Measurements from ENCODE around the gene SPN.

The SPN gene

DNA sequence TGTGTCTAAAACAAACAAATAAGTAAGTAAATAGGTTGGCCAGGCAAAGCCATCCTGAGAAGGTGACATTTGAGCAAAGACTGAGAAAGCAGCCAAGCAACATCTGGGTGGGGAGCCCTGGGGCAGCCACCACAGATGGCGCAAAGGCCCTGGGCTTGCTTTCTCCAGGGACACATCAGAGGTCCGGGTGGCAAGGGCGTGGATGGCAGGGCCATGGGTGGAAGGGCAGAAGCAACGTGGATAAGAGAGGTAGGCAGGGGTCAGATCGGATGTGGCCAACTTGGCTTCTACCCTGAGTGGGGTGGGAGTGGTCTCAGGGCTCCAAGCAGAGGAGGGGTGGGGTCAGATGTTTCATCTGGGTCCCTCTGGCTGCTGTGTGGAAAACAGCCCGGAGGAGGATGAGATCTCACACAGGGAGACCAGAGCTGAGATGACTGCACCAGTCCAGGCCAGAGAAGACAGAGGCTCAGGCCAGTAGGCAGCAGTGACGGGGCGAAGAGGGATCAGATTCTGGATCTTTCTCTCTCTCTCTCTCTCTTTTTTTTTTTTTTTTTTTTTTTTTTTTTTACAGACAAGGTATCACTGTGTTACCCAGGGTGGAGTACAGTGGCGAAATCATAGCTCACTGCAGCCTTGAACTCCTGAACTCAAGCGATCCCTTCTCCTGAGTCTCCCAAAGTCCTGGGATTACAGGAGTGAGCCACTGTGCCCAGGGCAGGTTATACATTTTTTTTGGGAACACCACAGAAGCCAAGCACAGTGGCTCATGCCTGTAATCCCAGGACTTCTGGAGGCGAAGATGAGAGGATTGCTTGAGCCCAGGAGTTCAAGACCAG, 6.1 kb upstream of the SPN start:
- DNase-seq: no peak
- H3K4me3 ChIP-seq (ENCODE audit: low read length): no peak overlapping the region
- no peaks in the 10 kb centered on the region for H3K79me2 ChIP-seq (ENCODE audit: low read length)
- H3K9me3 ChIP-seq (replicated peaks; ENCODE audit: insufficient read depth, low read length): no peaks in the 10 kb centered on the region
- peaks cover 4% of the 10 kb centered on the region; the same call in 1 of the 2 replicates for H3F3A ChIP-seq (ENCODE audit: insufficient read depth, low read length)
- no peaks in the 10 kb centered on the region for H3K36me3 ChIP-seq (replicated peaks; ENCODE audit: insufficient read depth, low read length)
- no peak overlapping the region for H3K27ac ChIP-seq (ENCODE audit: low read length)
- no peaks in the 10 kb centered on the region for H4K20me1 ChIP-seq (ENCODE audit: insufficient read depth, low read length)
- H3K9ac ChIP-seq (ENCODE audit: low read length): no peak overlapping the region
- H3K4me1 ChIP-seq (ENCODE audit: low read length): peaks cover 7% of the 10 kb centered on the region; the same call in 1 of the 2 replicates
- no peak for TF ChIP-seq EZH2 (optimal IDR thresholded peaks at IDR 0.05; ENCODE audit: low read depth, low read length)
- TF ChIP-seq, protein P1, sequence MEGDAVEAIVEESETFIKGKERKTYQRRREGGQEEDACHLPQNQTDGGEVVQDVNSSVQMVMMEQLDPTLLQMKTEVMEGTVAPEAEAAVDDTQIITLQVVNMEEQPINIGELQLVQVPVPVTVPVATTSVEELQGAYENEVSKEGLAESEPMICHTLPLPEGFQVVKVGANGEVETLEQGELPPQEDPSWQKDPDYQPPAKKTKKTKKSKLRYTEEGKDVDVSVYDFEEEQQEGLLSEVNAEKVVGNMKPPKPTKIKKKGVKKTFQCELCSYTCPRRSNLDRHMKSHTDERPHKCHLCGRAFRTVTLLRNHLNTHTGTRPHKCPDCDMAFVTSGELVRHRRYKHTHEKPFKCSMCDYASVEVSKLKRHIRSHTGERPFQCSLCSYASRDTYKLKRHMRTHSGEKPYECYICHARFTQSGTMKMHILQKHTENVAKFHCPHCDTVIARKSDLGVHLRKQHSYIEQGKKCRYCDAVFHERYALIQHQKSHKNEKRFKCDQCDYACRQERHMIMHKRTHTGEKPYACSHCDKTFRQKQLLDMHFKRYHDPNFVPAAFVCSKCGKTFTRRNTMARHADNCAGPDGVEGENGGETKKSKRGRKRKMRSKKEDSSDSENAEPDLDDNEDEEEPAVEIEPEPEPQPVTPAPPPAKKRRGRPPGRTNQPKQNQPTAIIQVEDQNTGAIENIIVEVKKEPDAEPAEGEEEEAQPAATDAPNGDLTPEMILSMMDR (IDR thresholded peaks at IDR 0.05; ENCODE audit: low read length): no peak
- TF ChIP-seq EZH2phosphoT487 (IDR thresholded peaks at IDR 0.05; ENCODE audit: low read length): no peak
- no peaks in the 10 kb centered on the region for H3K27me3 ChIP-seq (replicated peaks; ENCODE audit: insufficient read depth, low read length)
- H3K4me2 ChIP-seq (ENCODE audit: low read depth, low read length): no peak overlapping the region
- H2AFZ ChIP-seq (ENCODE audit: low read length): no peak overlapping the region
- H3K9me2 ChIP-seq (replicated peaks; ENCODE audit: insufficient read depth, low read length): no peaks in the 10 kb centered on the region

DNA sequence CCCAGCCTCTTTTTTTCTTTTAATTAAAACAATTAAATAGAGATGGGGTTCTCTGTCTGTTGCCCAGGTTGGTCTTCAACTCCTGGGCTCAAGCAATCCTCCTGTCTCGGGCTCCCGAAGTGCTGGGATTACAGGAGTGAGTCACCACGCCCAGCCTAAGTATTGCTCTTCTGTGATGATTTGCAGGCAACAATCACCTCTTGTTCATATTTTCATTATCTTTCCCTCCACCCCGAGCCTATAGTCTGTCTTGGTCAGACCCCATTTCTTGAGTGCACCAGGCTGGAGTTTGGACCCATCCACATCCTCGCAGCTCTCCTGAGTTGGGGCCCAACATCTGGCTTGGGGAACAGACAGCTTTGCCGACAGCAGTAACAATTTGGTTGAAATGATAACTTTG, 4.3 kb upstream of the SPN start:
- Histone ChIP-seq H3K4me2 (ENCODE audit: low read depth, low read length) (no peak overlapping the region), H3K9ac (ENCODE audit: low read length) (no peak overlapping the region), H2AFZ (ENCODE audit: low read length) (no peak overlapping the region), H3K9me2 (replicated peaks; ENCODE audit: insufficient read depth, low read length) (no peaks in the 10 kb centered on the region), H3F3A (ENCODE audit: insufficient read depth, low read length) (peaks cover 5% of the 10 kb centered on the region; the same call in 1 of the 2 replicates), H4K20me1 (ENCODE audit: insufficient read depth, low read length) (no peaks in the 10 kb centered on the region), H3K27ac (ENCODE audit: low read length) (no peak overlapping the region), H3K9me3 (replicated peaks; ENCODE audit: insufficient read depth, low read length) (no peaks in the 10 kb centered on the region), H3K36me3 (replicated peaks; ENCODE audit: insufficient read depth, low read length) (no peaks in the 10 kb centered on the region), H3K79me2 (ENCODE audit: low read length) (no peaks in the 10 kb centered on the region), H3K27me3 (replicated peaks; ENCODE audit: insufficient read depth, low read length) (no peaks in the 10 kb centered on the region), H3K4me1 (ENCODE audit: low read length) (peaks cover 16% of the 10 kb centered on the region; the same call in 1 of the 2 replicates), H3K4me3 (ENCODE audit: low read length) (no peak overlapping the region)
- TF ChIP-seq EZH2phosphoT487 (IDR thresholded peaks at IDR 0.05; ENCODE audit: low read length) (no peak), EZH2 (optimal IDR thresholded peaks at IDR 0.05; ENCODE audit: low read depth, low read length) (no peak)
- TF ChIP-seq, protein P1 (IDR thresholded peaks at IDR 0.05; ENCODE audit: low read length): no peak
- no peak for DNase-seq

DNA sequence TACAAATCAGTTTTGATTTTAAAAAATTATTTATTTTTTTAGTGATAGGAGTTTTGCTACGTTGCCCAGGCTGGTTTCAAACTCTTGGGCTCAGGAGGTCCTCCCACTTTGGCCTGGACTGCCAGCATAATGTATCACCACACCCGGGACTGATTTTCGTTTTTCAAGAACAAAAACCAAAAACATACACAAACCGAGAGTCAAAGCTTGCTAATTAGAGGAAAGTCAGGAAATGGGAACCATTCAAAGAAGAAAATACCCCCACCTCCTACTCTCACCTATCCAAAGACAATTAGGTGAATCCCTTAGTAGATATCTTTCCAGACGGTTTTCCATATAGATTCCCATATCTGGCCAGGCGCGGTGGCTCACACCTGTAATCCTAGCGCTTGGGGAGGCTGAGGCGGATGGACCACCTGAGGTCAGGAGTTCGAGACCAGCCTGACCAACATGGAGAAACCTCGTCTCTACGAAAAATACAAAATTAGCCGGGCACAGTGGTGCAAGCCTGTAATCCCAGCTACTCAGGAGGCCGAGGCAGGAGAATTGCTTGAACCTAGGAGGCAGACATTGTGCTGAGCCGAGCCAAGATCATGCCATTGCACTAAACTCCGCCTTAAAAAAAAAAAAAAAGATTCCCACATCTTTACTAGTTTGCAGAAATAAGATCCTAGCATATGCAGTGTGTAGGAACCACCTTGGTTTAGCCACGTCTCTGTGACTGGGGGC, 883 bp upstream of the SPN start:
- H3K27me3 ChIP-seq (replicated peaks; ENCODE audit: insufficient read depth, low read length): no peaks in the 10 kb centered on the region
- peaks cover 16% of the 10 kb centered on the region; the same call in 1 of the 2 replicates for H3K4me1 ChIP-seq (ENCODE audit: low read length)
- H3F3A ChIP-seq (ENCODE audit: insufficient read depth, low read length): peaks cover 5% of the 10 kb centered on the region; the same call in 1 of the 2 replicates
- no peaks in the 10 kb centered on the region for H3K36me3 ChIP-seq (replicated peaks; ENCODE audit: insufficient read depth, low read length)
- no peak overlapping the region for H2AFZ ChIP-seq (ENCODE audit: low read length)
- H3K4me2 ChIP-seq (ENCODE audit: low read depth, low read length): peak overlapping the region; percentile 28
- DNase-seq: peak; percentile 33
- H3K9me3 ChIP-seq (replicated peaks; ENCODE audit: insufficient read depth, low read length): no peaks in the 10 kb centered on the region
- no peak overlapping the region for H3K27ac ChIP-seq (ENCODE audit: low read length)
- no peaks in the 10 kb centered on the region for H3K79me2 ChIP-seq (ENCODE audit: low read length)
- TF ChIP-seq, protein P1 (IDR thresholded peaks at IDR 0.05; ENCODE audit: low read length): no peak
- TF ChIP-seq EZH2 (optimal IDR thresholded peaks at IDR 0.05; ENCODE audit: low read depth, low read length): no peak
- no peak for TF ChIP-seq EZH2phosphoT487 (IDR thresholded peaks at IDR 0.05; ENCODE audit: low read length)
- H3K4me3 ChIP-seq (ENCODE audit: low read length): no peak overlapping the region
- H3K9me2 ChIP-seq (replicated peaks; ENCODE audit: insufficient read depth, low read length): no peaks in the 10 kb centered on the region
- no peak overlapping the region for H3K9ac ChIP-seq (ENCODE audit: low read length)
- H4K20me1 ChIP-seq (ENCODE audit: insufficient read depth, low read length): no peaks in the 10 kb centered on the region
